Kidney tubule cell (primary cell): ENCODE results near the gene AMBRA1.

Experiments used
- DNase-seq: peaks from one replicate; pipeline ENCODE4 v3.0.0-alpha.2; 2018; ENCODE audit warnings: low spot score

The AMBRA1 gene

DNA sequence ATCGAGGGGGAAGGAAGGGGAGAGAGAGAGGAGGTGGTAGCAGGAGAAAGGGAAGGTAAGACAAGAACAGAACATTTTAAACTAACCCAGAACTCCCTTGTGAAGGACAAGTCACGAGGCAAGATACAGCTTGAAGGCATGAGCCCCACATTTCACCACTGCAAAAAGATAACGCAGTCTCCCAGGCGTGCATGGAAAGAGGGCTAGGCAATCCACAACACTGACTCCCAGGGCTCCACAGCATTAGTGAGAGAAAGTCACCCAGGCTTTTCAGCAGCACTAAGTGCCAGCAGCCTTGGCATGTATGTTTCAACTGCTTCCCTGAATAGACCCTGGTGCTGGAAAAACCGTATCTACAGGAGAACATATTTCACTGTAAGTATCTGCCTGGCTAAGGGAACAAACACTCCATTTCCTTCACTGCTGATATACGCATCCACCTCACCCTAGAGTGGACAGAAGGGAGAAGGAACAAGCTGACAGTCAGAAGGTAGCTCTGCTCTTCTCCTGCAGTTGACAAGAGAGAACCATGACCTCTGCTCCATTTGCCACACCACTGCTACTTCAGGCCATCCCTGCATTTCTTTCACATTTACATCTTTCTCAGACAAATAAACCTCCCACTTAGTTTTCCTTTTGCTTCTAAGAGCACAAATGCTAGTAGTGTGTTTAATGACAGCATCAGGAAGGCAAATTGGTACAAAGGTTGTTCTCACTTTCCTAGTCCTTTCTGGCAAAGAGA, 87.9 kb downstream of the AMBRA1 start:
- DNase-seq, result no peak

DNA sequence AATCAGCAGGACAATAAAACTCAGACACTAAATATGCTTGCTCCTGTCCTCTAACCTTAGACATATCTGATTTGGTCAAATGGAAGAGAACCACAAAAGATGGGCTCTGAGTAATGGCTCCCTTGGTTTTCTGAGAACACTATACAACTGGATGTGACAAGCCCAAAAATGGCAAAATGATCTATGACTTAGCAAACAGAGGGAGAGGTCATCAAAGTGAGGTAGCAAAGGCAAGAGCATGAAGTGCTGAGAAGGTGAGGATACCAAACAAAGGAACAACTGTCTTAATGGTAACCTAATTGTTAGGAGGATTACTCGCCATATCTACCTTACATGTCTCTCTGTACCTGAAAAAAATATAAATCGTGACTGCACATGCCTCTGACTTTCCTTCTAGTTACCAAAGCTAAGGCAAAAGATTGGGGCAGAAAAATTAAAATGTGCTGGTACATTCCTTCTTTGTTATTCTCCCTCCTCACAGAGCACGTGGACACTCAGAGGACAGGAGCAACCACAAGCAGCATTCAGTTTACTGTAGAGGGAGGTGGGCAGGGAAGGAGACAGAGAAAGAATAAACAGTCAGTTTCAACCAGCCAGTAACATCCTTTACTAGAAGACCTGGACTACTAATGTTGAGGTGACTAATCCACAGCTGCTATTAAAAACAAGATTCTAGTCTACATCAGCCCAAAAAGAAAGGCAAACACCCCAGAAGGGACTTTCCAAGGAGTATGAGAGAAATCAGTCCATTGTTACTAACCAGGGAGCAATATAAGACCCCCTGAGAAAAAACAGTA, 88.8 kb downstream of the AMBRA1 start:
- peak; percentile 28 for DNase-seq

DNA sequence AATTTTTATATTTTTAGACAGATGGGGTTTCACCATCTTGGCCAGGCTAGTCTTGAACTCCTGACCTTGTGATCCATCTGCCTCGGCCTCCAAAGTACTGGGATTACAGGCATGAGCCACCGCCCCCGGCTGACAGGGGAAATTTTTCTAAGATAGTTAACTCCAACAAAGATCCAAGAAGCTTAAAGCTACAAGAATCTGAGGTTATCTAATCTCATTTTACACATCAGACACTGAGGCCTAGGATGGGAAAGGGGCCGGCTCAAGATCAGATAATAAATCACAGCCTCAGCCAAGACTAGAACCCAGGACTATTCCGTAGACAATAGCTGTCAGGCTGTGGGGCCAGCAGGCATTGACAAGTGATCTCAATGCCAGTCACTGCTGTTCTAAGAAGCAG, 94.0 kb downstream of the AMBRA1 start:
- no peak for DNase-seq

DNA sequence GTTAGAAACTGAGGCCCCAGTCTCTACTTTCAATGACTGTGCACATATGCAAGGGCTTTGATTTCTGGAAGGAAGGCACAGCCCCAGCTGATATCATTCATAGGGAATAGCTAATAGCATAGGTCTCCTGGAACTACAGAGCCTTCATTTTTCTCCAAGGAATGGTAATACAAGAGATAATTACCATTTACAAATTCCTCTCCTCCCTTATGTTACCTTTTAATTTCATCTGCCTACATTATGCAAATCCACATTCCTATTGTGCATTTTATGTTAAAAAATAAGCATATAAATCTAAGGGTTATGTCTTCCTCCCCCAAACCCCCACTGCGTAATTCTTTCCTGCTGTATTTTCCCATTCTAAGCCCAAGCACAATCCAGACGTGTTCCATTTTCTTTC, 94.9 kb downstream of the AMBRA1 start:
- DNase-seq, result no peak

DNA sequence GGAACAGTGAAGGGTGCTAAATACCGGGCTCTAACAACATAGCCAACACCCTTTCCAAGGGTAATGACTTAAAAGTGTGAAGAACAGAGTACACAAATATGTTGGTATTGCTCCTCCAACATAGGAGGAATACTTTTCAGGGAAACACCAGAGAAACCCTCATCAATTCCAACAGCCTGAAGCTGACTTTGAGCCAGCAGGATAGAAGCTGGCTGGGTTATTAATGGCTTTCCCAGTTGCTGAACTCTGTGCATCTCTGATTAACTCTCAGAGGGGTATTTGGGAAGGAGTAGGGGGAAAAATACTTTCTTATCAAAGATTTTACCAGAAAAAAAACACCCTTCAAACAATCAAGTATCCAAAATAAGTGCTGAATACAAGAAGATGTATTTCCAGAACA, 95.6 kb downstream of the AMBRA1 start:
- DNase-seq, result no peak

DNA sequence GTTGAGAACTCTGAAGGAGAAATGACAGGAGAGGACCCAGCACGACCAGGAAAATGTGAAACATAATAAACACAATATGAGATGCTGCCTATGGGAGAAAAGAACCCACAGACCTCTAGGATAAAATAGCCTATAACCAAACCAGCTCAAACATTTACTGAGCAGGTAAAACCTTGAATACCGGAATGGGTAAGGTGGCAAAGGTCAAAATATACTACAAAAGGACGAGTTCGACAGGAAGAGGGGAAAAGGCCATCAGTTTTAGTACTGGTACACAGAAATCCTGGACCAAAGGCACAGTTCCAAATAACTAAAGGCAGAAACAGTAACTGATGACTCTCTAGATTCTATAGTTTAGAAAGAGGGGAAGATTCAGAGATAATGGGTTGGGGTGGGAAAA, 96.3 kb downstream of the AMBRA1 start:
- DNase-seq, result no peak

DNA sequence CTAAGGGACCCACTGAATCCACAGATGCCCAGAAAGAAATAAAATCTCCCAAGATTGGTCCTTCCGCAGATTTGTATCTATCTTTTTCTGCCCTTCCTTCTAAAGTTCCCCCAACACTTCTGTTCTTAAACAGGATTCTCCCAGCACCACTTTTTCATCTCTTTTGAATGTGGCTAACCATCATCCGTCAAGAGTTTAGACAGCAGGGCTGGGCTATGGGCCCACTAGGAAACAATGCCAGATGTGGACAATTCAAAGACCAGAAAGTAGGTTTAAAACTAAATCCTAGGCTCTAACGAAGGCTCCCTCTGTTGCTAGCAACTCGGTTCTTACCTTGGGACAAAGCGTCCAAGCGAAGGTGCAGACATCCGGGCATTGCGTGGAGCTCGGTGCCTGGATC, 100.0 kb downstream of the AMBRA1 start:
- no peak for DNase-seq

DNA sequence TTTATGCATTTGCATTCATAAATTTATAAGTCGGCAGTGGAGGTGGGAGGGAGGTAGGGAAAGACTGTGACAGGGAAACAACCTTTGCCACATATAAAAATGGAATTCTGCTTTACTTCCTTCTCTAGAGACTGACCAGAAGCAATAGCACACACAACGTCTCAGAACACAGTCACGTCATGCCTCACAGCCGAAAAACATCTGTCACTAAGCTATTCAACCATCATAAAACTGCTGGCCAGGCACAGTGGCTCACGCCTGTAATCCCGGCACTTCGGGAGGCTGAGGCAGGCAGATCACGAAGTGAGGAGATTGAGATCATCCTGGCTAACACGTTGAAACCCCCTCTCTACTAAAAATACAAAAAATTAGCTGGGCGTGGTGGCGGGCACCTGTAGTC, 101.3 kb downstream of the AMBRA1 start:
- DNase-seq, result no peak

DNA sequence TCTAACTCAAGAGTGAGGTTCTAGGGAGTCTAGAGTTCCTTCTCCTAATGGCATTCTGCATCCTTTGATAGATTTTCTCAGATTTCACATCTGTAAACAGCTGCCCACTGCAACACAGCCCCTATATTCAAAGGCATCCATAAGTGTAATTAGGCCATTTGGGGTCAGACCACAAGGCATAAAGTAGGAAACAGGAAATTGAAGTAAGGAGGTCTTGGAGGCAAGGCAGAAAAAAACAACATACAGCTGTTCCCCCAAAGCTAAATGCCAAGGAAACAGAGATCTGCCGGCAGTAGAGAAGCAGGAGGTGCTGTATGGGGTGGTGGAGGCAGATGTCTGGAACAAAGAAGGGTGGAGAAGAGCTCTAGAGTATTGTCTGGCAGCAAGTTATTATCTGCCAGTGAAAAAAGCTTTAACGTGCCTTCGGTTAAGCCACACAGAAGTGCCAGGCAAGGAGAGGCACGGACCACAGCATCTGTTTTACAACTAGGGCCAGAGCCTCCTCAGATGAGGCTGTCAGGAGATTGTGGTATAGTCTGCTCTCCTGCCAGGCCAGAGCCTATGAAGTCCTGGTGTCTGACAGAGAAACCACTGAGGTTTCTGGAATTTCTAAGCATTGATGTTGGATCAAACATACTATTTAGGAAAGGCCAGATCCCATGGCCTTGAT, 102.0 kb downstream of the AMBRA1 start:
- DNase-seq, result no peak

DNA sequence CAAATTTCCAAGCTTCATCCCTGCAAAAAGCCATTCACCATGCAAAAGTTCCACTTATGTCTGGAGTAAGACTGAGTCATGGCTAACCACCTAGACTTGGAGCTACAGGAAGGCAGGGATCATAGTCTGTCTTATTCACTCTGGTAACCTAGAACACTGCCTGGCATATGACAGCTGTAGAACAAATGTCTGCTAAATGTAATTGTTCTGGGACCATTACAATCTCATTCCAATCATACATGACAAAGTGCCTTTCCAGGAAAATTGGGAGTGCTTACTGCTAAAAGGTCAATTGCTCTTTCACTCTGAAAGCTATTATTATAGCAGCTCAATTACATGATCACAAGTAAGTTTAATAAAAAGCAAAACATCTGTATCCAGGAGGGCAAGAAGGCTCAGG, 103.2 kb downstream of the AMBRA1 start:
- peak; percentile 67 for DNase-seq

DNA sequence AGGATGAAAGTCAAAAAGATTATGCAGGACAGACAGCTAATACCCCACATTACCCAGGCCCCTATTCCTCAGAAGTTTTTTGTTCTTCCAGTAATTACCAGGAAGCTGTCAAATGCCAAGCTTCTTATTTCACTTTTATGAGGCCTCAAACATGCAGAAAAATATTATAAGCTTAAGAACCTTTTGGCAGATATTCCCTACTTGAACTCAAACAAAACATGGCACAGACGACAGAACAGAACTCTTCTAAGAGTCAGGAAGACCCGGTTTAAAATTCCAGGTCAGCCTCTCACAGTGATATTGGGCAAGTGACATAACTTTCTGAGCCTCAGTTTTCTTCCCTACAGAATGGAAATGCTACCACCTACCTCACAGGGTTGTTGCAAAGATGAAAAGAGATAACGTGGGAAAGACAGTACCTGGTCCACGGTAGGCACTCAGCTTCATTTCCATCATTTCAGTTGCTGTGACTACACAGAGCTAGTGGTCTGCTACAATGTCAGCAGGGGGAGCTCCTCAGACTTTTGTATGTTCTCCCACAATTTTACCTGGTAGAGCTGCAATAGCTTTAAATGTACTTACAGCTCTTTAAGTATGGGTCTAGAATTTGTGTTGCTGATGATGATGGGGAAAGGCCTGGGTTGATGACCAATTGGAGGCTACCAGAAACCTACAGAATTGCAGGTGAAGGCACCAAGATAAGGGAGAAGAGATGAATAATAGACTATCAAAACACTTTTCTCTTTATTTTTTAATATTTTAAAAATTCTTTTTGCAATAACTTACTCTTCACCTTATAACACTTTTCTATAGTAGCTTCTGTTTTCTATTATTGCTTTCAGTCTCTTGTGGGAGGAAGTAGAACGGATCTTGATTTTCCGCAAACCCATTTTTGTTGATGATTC, 103.9 kb downstream of the AMBRA1 start:
- peak; percentile 49 for DNase-seq

DNA sequence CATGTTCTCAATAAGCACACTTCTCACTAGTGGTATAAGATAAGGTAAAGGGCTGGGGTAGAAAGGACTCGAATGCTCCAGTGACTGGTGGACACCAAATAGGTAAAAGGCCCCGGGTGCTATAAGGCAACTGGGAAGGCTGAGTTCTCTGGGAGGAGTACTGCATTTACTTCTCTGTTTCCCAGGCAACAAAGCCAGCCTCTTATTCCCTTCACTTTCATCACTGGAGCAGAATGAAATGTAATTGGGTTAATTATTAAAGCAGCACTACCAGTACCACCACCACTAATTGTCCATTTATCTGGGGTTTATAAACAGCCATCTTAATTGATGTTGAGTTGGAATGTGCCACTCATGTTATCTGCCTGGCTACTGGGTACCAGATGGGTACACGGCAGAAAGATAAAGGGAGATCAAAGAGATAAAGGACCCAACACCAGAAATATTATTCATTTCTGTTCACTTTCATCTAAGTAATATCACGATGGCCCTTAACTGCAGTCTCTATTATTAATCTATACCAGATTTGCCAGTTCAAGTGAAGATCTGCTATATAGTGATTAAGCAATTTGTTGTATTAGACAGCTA, 107.9 kb downstream of the AMBRA1 start:
- DNase-seq, result peak; percentile 23

DNA sequence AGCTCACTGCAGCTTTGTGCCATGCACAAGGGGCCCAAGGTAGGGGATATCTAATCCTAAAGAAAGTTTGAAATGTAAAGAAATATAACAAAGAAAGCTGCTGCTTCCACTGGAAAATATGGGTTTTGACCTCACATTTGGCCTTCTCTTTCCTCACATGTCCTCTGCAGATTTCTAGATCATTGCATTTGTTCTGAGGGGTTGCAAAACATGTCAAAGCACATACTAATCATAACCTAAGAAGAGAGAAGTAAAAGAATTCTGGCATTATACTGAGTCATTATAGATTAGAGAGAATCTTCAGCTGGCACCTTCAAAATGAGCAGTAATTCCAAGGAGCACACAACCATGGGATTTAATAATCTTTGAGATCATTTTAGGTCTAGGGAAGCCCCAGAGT, 109.7 kb downstream of the AMBRA1 start:
- DNase-seq, result no peak

DNA sequence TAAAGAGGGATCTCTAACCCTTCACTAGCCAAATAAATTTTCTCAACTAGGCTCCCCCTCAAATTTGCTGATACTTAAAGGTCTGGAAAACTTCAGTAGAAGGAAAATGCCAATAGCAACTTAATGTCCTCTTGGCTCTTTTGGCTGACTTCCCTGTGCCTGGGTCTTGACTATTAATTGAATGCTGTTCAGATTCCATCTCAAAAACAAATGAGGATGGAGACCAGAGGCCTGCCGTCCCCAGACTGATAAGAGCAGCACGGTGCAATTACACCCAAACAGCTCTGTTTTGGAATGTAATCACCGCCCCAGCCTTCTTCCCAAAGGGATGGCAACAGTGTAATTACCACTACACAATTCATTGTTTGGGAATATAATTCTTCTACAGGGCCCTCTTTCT, 112.9 kb downstream of the AMBRA1 start:
- no peak for DNase-seq

DNA sequence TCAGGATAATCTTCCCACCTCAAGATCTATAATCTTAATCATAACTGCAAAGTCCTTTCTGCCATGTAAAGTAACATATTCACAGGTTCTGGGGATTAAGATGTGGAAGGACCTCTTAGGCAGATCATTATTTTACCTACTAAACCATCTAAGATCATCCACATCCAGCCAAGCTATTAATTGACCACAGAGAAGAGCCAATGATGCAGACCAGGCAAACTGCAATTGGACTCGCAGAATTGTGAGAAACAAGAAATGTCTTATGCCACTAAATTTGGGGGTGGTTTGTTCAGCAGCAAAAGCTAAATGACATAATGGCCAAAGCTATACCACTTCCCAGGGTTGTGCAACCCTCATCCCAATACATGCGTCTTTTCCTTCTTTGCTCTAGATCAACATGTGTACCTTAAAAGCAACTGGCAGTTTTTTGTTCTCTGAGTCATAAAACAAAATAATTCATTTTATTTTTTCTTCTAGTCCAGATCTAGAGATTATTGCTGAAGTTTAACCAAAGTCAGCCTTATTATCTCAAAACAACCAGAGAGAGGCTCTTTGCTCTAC, 113.6 kb downstream of the AMBRA1 start:
- DNase-seq, result no peak

DNA sequence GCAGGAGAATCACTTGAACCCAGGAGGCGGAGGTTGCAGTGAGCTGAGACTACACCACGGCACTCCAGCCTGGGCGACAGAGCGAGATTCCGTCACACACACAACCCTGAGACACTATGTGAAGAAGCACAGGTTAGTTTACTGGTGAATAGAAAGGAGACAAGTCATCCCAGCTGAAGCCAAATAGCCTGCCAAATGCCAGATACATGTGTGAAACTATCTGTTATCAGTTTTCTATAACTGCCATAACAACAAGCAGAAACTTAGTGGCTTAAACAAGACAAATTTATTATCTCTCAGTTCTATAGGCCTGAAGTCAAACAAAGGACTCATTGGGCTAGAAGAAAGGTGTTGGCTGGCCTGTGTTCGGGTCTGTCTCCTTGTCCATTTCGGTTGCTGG, 114.2 kb downstream of the AMBRA1 start:
- no peak for DNase-seq

DNA sequence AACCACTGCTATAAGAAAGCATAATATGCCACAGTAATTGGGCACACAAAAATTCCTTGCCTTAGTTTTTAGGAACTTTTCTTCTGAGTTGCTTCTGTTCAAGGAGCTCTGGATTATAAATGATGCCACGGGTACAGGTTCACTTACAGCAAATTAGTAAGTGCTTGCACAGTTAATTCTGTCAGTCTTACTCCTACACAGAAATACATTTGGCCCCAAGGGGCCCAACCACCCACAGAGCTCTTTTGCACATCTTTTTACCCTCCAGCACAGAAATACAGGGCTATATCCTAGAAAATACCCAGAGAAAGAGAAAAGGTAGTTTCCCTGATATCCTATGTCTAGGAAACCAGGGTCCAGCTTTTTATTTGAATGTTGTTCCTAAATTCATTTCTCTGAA, 115.6 kb downstream of the AMBRA1 start:
- no peak for DNase-seq

DNA sequence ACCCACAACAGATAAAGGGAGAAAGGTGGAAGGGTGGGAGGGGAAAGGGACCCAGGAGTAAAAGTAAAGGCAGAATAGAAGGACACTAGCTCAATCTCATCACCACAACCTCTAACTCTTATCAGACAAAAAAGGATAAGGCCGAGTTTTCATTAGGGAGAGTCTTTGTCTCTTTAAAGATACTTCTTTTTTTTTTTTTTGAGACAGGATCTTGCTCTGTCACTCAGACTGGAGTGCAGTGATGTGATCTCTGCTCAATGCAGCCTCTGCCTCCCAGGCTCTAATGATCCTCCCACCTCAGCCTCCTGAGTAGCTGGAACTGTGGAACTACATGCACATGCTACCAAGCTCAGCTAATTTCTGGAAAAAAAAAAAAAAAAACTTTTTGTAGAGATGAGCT, 116.7 kb downstream of the AMBRA1 start:
- no peak for DNase-seq

DNA sequence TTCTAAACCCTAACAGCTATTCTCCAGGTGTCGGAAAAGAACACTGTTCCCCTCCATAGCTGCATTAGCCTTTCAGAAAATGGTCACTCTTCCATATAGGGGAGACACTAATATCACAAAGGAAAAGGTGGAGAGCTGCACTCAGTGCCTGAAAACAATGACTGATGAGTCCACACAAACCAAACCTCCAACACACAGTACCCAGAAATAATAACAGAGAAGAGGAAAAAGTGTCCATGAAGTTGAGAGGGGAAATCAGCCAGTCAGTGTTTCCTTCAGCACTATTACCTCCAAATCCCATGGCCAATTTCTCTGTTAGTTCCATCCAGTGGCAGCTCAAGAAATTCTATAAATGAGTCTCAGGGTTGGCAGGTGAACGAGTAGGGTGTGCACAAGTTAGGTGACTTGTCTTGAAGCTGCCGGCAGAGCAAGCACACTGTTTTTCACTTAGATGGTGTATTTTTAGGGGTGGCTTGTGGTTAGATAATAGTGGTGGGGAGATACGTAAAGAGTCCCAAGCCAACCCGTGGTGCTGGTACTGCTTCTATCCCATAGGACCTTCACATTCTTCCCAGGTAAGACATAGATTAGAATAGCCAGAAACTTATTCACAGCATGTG, 117.8 kb downstream of the AMBRA1 start:
- DNase-seq, result no peak

DNA sequence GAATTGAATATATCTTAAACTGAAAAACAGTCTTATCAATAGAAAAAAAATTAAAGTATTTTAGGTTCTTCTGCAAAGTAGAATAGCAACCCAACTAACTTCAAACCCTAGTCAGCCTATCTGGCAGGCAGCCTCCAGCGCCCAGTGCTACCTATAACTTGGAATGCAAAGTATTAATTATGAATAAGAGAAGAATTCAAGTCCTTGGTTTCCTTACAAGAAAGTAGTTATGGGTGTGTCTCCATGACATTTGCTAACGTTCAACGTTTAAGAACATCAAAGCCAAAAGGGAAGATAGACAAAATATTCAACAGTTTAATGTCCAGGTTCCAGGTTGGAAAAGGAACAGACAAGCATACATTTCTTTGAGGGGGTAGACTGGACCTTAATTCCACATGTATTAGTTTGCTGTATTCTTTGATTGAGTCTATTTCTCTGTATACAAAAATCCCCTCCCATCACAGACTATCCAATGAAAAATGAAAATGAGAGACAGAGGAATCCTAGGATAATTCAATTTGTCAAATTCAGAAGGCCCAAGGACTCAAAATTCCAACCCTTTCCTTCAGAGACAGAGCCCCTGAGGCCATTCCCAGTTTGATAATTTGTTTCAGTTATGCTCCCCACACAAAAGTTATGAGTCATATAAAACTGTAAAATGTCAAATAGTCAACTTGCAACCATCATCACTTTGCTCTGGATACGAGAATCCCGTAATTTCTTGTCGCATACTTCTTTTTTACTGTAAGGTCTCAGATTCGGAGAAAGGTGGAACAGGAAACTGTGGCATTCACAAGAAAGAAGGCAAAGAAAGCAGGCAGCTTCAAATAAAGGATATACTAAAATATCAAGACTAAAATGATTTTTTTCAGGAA, 118.5 kb downstream of the AMBRA1 start:
- DNase-seq, result no peak
